PFSK-1 (cell line): ENCODE measurements around the gene TCF25.

Source experiments
- FOXP2 ChIP-seq: optimal IDR thresholded peaks from 2 replicates; pipeline ENCODE3; 2011; ENCODE audit warnings: borderline replicate concordance, control low read depth, inconsistent platforms; ENCODE audit not compliant: insufficient read depth; ENCODE audit errors: extremely low read length, extremely low read depth
- POLR2AphosphoS5 ChIP-seq: IDR thresholded peaks from 2 replicates; pipeline ENCODE4 v1.6.1; 2012; ENCODE audit warnings: low read depth, mild to moderate bottlenecking, control low read depth, low read length, moderate library complexity
- REST ChIP-seq, 2 experiments: IDR thresholded peaks; 2 replicates each; pipeline versions ENCODE4 v1.6.1 to v1.8.0; 2011 to 2012; ENCODE audit warnings: low read depth in 2 of 2, low read length in 2 of 2, control low read depth in 1 of 2, inconsistent platforms in 1 of 2, mild to moderate bottlenecking in 1 of 2, moderate library complexity in 1 of 2; ENCODE audit not compliant: insufficient read depth in 1 of 2
- SIN3A ChIP-seq: IDR thresholded peaks from 2 replicates; pipeline ENCODE4 v1.6.1; 2012; ENCODE audit warnings: mild to moderate bottlenecking, low read length, moderate library complexity, borderline replicate concordance; ENCODE audit not compliant: insufficient read depth
- TAF1 ChIP-seq: IDR thresholded peaks from 2 replicates; pipeline ENCODE4 v1.6.1; 2012; ENCODE audit warnings: low read length, control low read depth, borderline replicate concordance; ENCODE audit not compliant: insufficient read depth

TCF25 gene

DNA sequence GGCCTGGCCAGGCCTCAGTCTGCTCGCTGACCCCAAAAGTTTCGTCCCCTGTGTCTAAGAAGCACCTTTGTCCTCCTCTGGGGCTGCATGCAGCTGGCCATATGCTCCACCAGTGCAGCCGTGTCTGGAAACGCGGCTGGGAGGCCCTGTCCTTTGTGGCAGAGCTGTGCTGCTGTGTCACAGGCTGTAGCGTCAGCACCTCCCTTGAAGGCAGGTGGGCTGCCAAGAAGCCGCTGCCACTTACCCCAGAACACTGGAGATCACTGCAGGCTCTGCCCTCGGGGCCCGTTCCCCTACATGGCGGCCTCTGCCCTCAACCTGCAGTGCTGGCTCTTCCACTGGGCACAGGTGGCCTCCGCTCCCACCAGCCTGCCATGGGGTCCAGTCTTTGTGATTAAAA lies 29.6 kb downstream of the TCF25 start:
- TF ChIP-seq FOXP2 = no peak

GRCh38 chr16:89903908-89904515 lies 30.6 kb downstream of the TCF25 start:
- no peak for TF ChIP-seq TAF1
- TF ChIP-seq POLR2AphosphoS5 = no peak
- TF ChIP-seq FOXP2 = no peak
- no peak for TF ChIP-seq REST (IDR thresholded peaks at IDR 0.05; ENCODE audit: insufficient read depth in 1 of 2, low read depth in 2 of 2, low read length in 2 of 2)
- TF ChIP-seq SIN3A = no peak

- no peak for TF ChIP-seq TAF1
- no peak for TF ChIP-seq REST (IDR thresholded peaks at IDR 0.05; ENCODE audit: insufficient read depth in 1 of 2, low read depth in 2 of 2, low read length in 2 of 2)
- TF ChIP-seq POLR2AphosphoS5 = no peak
- TF ChIP-seq SIN3A = no peak
- TF ChIP-seq FOXP2 = no peak
Measured at GRCh38 chr16:89904606-89905510, 31.5 kb downstream of the TCF25 start.

GRCh38 chr16:89905511-89906139 lies 32.2 kb downstream of the TCF25 start:
- TF ChIP-seq FOXP2 (no peak), POLR2AphosphoS5 (no peak), REST (IDR thresholded peaks at IDR 0.05; ENCODE audit: insufficient read depth in 1 of 2, low read depth in 2 of 2, low read length in 2 of 2) (no peak), SIN3A (no peak), TAF1 (no peak)

DNA sequence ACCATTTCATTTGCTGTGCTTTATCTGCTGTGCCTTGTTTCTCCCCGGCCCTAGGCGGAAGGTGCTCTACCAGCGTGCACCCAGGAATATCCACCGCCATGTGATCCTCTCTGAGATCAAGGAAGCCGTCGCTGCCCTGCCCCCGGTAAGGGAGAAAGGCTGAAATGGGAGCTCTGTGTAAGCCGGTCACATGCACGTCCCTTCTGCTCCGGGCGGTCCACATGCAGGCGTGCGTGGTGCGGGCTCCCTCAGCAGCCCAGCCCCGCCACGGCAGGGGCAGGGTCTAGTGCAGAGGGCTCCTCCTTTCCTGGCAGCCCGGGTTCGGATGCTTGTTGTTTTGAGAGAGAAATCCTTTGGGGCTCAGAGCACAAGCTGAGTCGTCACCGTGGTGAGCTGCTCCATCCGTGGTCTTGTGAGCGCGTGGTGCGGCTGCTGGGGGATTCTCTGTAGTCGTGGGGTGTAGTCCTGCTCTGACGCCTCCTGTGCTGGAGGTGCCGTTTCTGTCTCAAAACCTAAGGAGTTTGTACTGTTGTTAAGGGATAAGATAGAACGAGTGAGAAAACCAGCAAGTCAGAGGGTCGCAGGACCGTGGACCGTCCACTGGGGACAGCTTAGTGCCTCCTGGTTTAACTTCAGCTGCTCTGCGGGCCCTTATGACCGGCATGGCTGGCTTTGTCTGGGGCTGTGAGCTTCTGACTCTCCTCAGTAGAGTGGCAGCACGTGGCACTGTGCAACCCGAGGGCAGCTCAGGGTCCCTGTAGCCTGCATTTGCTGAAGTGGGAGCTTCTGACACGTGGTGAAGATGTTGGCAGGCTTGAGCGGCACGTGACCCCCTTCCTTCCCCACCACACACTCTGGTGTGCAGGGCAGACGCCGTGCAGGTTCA lies 33.0 kb downstream of the TCF25 start:
- TF ChIP-seq FOXP2 (no peak), REST (IDR thresholded peaks at IDR 0.05; ENCODE audit: insufficient read depth in 1 of 2, low read depth in 2 of 2, low read length in 2 of 2) (no peak), POLR2AphosphoS5 (no peak), TAF1 (no peak), SIN3A (no peak)
